Kidney (tissue), 14 donors: ENCODE measurements around the gene LGR6. TPM values are rescaled to one million over a fixed set of nuclear protein-coding genes. Genes with fewer than 3 reads are reported as not detected.

ENCODE experiments used
- DNase-seq, 5 donors: peaks; one replicate each; pipeline ENCODE4 v3.0.0-alpha.2; 2013 to 2020
- FAIRE-seq: peaks from 2 replicates; lab custom pipeline; 2012; peaks lifted over from hg19 to GRCh38; lab: Jason Lieb, UNC
- H3K27ac ChIP-seq, 2 donors: one replicate each; pipeline ENCODE4 v1.7.0; 2013; ENCODE audit warnings: low read depth in 2 of 2, low read length in 2 of 2, inconsistent platforms in 1 of 2
- H3K27me3 ChIP-seq: one replicate; pipeline ENCODE4 v1.7.1; 2013; ENCODE audit warnings: low read length, inconsistent platforms; ENCODE audit not compliant: control insufficient read depth, insufficient read depth
- H3K36me3 ChIP-seq, 3 donors: one replicate each; pipeline versions ENCODE4 v1.7.0 to v1.7.1; 2013; ENCODE audit warnings: low read length in 3 of 3, control low read depth in 1 of 3, inconsistent platforms in 1 of 3; ENCODE audit not compliant: insufficient read depth in 3 of 3, control insufficient read depth in 2 of 3
- H3K4me1 ChIP-seq, 3 donors: one replicate each; pipeline versions ENCODE4 v1.7.0 to v1.7.1; 2013; ENCODE audit warnings: low read length in 3 of 3, inconsistent platforms in 1 of 3, low read depth in 1 of 3; ENCODE audit not compliant: control insufficient read depth in 2 of 3, insufficient read depth in 2 of 3
- H3K4me3 ChIP-seq, 3 donors: one replicate each; pipeline versions ENCODE4 v1.7.0 to v1.8.1; 2013; ENCODE audit warnings: low read length in 3 of 3, control low read depth in 1 of 3, inconsistent platforms in 1 of 3
- H3K9ac ChIP-seq, 3 donors: one replicate each; pipeline versions ENCODE4 v1.7.0 to v1.7.1; 2013; ENCODE audit warnings: low read length in 3 of 3, control low read depth in 1 of 3, inconsistent platforms in 1 of 3
- H3K9me3 ChIP-seq, 3 donors: one replicate each; pipeline versions ENCODE4 v1.7.0 to v1.7.1; 2013; ENCODE audit warnings: low read length in 3 of 3, control low read depth in 1 of 3, inconsistent platforms in 1 of 3; ENCODE audit not compliant: control insufficient read depth in 2 of 3, insufficient read depth in 1 of 3
- CTCF ChIP-seq: IDR thresholded peaks from 3 replicates; pipeline ENCODE4 v1.5.1; 2012; ENCODE audit warnings: mild to moderate bottlenecking, moderate library complexity, borderline replicate concordance; ENCODE audit not compliant: insufficient read depth; ENCODE audit errors: extremely low read depth
- intact Hi-C: fragments of 100-400 bp; cut with DNase I; formaldehyde crosslinking; loops from one replicate; pipeline ENCODE4 v1.11.1; 2022
- polyA plus RNA-seq: library from polyadenylated mRNA; stranded (reverse); fragments of 350-450 nt; fragmentation: Illumina TruSeq; extraction: RNeasy Lipid Tissue Mini Kit (QIAGEN cat#74804); gene quantifications from one replicate; pipeline ENCODE4 v1.2.3, GENCODE V29; 2014; ENCODE audit warnings: low read depth, low replicate concordance; ENCODE audit not compliant: insufficient read depth
- total RNA-seq: library from RNA; stranded (reverse); fragmentation: NEBNext Ultra II Directional; extraction: Animal tissue kit (Norgen Biotek cat#: 25700); gene quantifications from one replicate; pipeline ENCODE4 v1.2.1, GENCODE V29; 2021
- donor health status: control.
- donor health status: control.
- donor health status: control.
- donor health status: control.
- donor health status: control.
- donor health status: DM: yes; HTN: yes; CAD: no.
- donor health status: Normal renal cell carcinoma (clear cell type).

Gene LGR6
- total and polyA plus RNA-seq, 2 donors from 2014 or later = 1.8 to 4.1 TPM

GRCh38 chr1:202288177-202288576 is 94.6 kb downstream of the LGR6 start:
- intact Hi-C loops = no loop called here
- Histone ChIP-seq H3K36me3 (no peaks in the 10 kb centered on the region), H3K27ac (no peak overlapping the region), H3K9me3 (no peaks in the 10 kb centered on the region), H3K27me3 (no peaks in the 10 kb centered on the region), H3K9ac (no peak overlapping the region), H3K4me1 (peaks cover 0 to 17% (median 8%) of the 10 kb centered on the region in 3 donors), H3K4me3 (no peak overlapping the region)
- TF ChIP-seq CTCF = no peak
- FAIRE-seq (no peak), DNase-seq (no peak)

GRCh38 chr1:202289009-202289408 is 95.4 kb downstream of the LGR6 start:
- H3K36me3 ChIP-seq = no peaks in the 10 kb centered on the region
- H3K4me3 ChIP-seq = no peak overlapping the region
- no peaks in the 10 kb centered on the region for H3K27me3 ChIP-seq
- H3K4me1 ChIP-seq = peaks cover 0 to 10% (median 8%) of the 10 kb centered on the region in 3 donors
- FAIRE-seq (no peak), DNase-seq (no peak)
- H3K27ac ChIP-seq = no peak overlapping the region
- intact Hi-C loops = no loop called here
- H3K9me3 ChIP-seq = no peaks in the 10 kb centered on the region
- H3K9ac ChIP-seq = no peak overlapping the region
- no peak for TF ChIP-seq CTCF

- Histone ChIP-seq H3K9me3 (no peaks in the 10 kb centered on the region), H3K4me3 (no peak overlapping the region), H3K4me1 (peaks cover 0 to 8% (median 7%) of the 10 kb centered on the region in 3 donors), H3K27me3 (no peaks in the 10 kb centered on the region), H3K36me3 (no peaks in the 10 kb centered on the region), H3K27ac (no peak overlapping the region), H3K9ac (no peak overlapping the region)
- FAIRE-seq = no peak
- intact Hi-C loops = no loop called here
- no peak for TF ChIP-seq CTCF
- no peak for DNase-seq
These were observed 97.4 kb downstream of the LGR6 start for GRCh38 chr1:202291001-202291400.

GRCh38 chr1:202291961-202292712 is 98.5 kb downstream of the LGR6 start:
- DNase-seq = no peak
- H3K4me3 ChIP-seq = no peak overlapping the region
- H3K36me3 ChIP-seq = no peaks in the 10 kb centered on the region
- no peaks in the 10 kb centered on the region for H3K27me3 ChIP-seq
- peaks cover 0 to 4% (median under 1%) of the 10 kb centered on the region in 3 donors for H3K4me1 ChIP-seq
- no peak for FAIRE-seq
- no peaks in the 10 kb centered on the region for H3K9me3 ChIP-seq
- intact Hi-C loops = no loop called here
- H3K9ac ChIP-seq = no peak overlapping the region
- TF ChIP-seq CTCF = no peak
- no peak overlapping the region for H3K27ac ChIP-seq
